GM12874 (cell line): Measurements from ENCODE around the gene ADCY1.

ENCODE experiments used
- TF ChIP-seq, protein P1 (sequence below): IDR thresholded peaks from 2 replicates; pipeline ENCODE4 v1.5.1; 2011; ENCODE audit warnings: low read depth, mild to moderate bottlenecking, control low read depth, low read length, moderate library complexity; ENCODE audit not compliant: insufficient read depth

Gene ADCY1

GRCh38 chr7:45708046-45708950 lies 134.1 kb downstream of the ADCY1 start:
- TF ChIP-seq, protein P1, sequence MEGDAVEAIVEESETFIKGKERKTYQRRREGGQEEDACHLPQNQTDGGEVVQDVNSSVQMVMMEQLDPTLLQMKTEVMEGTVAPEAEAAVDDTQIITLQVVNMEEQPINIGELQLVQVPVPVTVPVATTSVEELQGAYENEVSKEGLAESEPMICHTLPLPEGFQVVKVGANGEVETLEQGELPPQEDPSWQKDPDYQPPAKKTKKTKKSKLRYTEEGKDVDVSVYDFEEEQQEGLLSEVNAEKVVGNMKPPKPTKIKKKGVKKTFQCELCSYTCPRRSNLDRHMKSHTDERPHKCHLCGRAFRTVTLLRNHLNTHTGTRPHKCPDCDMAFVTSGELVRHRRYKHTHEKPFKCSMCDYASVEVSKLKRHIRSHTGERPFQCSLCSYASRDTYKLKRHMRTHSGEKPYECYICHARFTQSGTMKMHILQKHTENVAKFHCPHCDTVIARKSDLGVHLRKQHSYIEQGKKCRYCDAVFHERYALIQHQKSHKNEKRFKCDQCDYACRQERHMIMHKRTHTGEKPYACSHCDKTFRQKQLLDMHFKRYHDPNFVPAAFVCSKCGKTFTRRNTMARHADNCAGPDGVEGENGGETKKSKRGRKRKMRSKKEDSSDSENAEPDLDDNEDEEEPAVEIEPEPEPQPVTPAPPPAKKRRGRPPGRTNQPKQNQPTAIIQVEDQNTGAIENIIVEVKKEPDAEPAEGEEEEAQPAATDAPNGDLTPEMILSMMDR, result no peak

DNA sequence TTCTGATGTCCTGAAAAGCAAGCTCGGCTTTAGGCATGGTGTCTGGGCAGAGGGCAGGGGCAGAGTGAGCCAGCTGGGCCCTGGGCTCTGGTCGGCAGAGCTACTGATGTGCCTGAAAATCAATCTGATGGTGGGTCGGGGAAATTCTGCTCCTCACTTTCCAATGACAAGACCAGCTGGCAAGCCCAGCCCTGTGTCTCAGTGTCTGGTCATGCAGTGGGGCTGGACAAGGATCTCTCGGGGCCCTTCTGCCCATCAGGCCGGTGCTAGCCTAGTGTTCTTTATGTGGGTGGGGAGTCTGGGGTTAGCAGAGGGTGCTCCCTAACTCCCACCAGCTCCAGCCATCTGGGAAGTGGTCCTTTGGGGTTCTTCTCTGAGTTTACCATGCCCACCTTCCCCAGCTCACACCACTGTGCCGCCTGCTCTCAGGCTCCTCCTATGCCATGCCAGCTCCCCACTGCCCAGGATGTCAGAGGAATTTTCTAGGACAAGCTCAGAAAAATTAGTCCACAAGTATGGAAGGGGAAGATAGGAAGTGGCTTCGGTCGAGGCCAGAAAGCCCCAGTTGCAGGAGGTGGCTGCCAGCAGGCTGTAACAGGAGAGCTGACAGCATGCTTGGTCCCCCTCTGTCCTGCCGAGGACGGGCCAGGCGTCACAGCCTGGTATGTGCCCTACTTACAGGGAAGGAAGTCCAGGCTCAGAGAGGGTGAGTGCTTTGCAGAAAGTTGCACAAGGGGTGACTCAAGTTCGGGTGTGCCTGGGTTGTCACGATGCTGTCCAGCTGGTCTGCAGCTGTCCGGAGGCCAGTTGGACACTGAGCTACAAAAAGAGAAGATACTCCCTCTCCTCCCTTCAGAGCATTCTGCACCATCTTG lies 135.2 kb downstream of the ADCY1 start:
- TF ChIP-seq, protein P1, result no peak

GRCh38 chr7:45710271-45711160 lies 136.3 kb downstream of the ADCY1 start:
- TF ChIP-seq, protein P1, result no peak

- TF ChIP-seq, protein P1, result no peak
These were observed 137.0 kb downstream of the ADCY1 start for GRCh38 chr7:45711161-45711490.

DNA sequence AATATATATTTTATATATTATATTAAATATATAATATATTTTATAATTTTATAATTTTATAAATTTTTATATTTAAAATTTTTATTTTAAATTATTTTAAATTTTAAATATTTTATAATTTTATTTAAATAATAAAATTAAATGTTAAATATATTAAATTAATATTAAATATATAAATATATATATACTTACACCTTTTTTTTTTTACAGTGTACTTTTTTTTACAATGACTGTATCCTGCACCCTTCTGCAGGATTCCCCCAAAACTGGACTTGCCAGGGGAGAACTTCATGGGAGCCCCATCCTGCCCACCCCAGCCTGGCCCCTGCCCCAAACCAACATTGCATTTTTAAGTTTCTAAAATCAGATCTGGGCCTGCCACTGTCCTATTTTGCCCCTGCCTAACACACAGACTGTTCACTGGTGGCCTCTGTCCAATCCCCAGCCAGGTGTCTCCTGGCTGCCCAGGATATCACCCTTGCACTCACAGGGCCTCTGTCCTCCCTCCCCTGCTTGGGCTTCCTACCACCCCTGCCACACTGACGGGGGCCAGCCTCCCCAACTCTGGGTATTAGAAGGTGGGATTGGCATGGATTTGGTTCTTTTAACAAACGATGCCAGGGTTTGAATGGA lies 138.0 kb downstream of the ADCY1 start:
- TF ChIP-seq, protein P1, result no peak

- TF ChIP-seq, protein P1, result no peak
These were observed 138.9 kb downstream of the ADCY1 start for GRCh38 chr7:45712872-45713668.
